G401.6 (cell line): Measurements from ENCODE around the gene PCOLCE2.

ENCODE experiments used
- FAIRE-seq: peaks from 2 replicates; lab custom pipeline; 2012; peaks lifted over from hg19 to GRCh38; lab: Jason Lieb, UNC

The PCOLCE2 gene

DNA sequence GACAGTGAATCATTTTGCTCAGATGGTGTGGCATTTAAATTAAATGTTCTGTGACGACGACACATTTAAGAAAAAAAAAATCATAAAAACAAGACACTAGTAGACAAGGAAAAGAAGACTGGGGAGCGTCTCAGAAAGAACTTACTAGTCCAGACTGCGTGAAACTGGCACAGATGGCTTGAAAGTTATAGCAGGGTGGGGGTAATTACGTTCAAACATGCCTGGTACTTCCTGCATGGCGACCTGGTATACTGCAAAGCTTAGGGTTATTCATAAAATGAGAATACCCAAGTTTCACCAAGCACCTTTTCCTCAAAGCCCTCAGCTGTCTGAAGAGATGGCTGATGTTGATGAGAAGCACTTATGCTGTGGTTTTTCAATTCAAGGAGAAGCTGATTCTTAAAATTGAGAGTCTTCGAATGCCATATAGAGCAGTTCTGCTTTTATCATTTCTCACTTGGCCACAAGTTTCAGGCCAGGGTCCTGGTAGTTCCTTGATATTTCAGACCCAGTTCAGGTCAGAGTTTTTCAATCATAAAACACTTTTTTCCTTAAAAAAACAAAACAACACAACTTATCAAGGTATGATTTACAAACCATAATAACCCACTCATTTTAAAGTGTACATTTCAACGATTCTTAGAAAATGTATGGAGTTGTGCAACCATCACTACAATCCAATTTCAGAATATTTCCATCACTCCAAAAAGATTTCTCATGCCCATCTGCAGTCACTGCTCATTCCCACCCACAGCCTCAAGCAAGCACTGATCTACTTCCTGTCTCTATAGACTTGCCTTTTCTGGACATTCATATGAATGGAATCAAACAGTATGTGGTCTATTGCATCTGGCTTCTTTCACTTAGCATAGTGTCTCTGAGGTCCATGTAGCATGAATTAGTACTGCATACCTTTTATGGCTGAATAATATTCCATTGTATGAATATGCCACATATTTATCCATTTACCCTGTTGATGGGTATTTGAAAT lies 24.7 kb downstream of the PCOLCE2 start:
- no peak for FAIRE-seq

DNA sequence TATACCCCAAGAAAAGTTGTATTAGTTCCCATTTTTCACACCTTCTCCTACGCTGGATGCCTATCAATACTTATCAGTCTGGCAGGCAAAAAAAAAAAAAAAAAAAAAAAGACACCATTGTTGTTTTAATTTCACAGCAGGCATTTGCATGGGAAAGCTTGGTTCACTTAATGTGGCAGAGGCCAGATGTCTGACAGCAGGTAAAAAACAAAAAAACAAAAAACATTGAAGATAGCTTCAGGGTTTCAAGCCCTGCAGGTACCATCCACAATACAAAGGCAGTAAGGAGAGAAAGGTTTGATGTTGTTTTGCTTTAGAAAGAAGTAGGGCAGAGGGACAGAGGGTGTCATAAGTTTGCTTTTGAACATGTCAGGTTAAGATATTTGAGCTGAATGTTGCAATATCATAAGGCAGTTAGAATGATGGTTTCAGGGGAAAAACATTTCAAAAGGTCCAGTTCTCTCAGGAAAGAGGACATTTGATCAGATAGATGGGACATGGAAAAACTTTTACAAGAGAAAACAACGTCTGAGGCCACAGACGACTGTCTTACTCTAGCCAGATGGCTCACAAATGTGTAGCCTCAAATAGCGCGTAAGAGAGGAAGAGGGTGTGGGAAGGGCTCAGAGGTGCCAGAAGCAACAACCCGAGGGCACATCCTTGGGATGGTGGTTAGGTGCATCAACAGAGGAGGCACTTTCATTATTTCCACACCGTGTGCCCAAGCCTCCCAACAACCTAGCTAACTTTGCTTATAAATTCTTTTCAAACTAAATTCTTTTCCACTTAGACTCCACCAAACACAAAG lies 25.7 kb downstream of the PCOLCE2 start:
- no peak for FAIRE-seq

DNA sequence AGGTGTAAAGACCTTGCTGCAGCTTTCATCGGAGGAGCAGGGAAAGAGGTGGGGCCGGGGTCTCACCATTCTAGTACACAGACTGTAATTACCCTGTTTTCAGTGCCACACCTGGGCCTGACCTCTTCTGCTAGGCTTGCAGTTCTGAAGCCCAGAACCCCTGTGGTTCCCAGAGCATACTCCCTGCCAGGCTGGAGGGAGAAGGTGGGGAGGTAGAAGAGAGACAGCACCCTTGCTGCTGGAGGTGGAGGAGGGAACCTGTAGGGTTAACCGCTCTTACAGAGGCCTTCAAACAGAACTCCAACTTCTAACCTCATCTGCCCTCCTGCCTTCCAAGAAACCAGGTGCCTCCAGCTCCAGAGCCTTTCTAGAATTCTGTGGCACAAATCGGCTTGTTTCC lies 27.0 kb downstream of the PCOLCE2 start:
- no peak for FAIRE-seq

DNA sequence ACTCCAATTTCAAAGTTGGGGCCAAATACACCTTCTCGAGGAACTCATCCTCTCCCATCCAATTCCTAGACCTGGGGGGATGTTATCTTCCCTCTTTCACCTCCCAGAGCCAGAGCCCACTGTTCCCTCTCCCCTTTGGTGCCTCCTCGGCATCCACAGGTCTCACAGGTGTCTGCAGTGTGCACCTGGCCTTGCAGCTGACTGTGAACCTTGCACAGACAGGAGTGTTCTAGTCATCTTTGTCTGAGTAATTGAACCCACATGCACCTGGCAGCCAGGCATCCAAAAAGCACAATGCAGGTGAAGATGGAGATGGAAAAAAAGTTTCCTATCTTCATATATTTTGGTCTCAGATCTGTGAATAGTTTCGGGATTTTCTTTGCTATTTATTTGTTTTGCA lies 30.8 kb downstream of the PCOLCE2 start:
- FAIRE-seq: no peak

DNA sequence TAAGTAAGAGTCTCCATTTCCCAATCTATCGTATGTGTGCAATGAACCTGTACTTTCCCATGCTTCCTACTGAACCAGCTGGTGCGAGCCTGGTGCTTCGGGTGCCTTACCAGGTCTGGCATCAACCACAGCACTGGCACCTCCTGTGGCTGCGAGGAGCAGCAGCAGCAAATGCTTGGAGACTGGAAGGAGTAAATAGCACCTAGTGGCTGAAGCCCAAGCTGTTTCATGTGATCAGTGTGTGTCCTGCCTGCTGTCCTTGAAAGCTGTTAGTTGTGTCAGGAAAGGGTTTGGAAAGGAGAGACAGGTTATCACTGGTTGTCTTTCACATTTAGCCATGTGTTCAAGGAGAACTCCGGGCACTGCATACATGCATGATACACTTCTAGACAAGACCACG lies 31.8 kb downstream of the PCOLCE2 start:
- FAIRE-seq: no peak

DNA sequence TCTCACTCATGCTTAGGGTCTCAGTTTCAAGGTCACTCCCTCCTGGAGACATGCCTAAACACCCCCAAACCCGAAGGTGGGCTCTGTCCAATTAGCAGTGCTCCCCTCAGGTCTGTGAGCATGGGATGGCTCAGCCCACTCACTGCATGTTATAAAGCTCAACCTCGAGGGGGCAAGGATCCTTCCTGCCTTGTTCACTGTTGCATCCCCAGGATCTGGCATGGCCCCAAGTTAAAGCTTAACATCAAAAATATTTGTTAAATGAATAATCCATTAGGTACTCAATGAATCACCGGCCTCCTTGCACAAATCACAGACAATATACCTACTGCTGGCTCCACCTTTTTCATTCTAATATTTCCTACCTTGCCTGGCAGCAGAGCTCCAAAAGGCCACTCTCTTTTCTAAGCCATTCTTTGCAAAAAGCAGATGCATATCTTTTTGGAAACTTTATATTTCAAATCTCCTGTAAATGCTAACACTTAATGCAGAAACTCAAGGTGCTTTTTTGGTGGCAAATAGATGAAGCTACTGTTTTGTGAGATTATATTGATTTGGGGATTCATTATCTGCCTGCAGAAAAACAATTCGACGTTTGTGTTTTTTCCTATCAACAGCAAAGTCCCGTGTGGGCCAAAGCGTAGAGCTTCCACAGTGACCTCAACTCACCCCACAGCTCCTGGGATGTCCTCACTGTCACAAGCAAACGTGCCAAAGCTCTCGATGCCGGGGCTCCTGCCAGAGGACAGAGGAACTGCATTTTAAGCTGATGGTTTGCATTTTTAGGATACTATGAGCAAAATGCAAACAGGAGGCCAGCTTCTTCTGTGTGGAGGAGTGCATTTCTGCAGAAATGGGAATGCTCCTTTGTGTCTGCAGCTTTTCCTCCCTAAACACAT lies 35.4 kb downstream of the PCOLCE2 start:
- no peak for FAIRE-seq

DNA sequence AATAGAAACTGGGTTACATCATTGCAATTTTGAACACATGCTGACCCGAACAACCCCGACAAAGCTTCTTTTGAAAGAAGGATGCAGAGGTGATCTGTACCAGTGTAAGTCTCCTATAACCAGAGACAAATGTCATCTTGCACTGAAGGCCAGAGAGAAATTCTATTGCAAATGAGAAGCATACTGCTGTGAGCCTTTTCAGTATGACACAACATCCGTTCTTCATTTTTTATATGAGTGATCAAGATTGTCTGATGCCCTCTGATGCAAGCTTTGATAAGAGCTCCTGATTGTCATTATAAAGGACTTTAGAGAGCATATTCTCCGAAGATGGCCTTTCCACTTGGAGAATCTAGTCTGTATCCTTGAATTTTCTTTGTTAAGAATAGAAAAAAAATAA lies 36.9 kb downstream of the PCOLCE2 start:
- FAIRE-seq: no peak

DNA sequence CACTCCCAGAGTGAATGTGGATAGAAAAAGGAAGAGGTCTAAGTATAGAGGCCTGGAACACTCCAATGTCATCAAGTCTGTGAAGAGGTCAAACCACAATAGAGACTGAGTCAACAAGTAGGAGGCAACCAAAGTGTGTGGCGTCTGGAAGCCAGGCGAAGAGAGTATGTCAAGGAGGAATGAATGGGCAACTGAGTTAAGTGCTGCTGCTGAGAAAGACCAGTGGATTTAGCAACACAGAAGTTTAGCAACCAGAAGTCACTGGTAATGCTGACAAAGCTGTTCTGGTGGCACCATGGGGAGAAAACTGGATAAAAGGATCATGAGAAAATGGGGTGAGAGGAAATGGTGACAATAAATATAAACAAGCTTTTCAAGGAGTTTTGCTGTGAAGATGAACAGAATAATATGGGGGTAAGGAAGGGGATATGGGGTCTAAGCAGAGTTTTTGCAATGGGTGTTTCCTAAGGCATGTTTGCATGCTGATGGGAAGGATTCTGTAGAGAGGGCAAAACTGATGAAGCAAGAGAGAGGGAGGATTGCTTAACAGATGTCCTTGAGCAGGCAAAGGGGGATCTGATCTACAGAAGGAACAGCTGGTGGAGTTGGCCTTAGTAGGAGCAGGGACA lies 38.4 kb downstream of the PCOLCE2 start:
- FAIRE-seq: no peak

DNA sequence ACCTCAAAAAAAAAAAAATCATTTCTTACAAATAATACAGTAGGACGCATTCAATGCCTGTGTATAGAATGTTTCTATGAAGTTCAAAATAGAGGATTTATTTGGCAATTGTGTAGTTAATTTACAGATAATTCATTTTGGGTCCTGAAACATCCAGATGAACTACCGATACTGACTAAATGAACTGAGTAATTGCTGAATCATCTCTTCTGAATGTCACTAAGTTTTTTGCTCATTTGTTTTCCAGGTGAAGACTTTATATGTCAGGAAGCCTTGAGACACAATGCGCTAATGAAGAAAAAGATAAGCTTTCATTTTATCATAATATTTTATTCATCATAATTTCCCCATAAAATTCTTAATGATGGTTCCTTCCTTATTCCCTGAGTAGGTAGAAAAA lies 39.7 kb downstream of the PCOLCE2 start:
- no peak for FAIRE-seq

DNA sequence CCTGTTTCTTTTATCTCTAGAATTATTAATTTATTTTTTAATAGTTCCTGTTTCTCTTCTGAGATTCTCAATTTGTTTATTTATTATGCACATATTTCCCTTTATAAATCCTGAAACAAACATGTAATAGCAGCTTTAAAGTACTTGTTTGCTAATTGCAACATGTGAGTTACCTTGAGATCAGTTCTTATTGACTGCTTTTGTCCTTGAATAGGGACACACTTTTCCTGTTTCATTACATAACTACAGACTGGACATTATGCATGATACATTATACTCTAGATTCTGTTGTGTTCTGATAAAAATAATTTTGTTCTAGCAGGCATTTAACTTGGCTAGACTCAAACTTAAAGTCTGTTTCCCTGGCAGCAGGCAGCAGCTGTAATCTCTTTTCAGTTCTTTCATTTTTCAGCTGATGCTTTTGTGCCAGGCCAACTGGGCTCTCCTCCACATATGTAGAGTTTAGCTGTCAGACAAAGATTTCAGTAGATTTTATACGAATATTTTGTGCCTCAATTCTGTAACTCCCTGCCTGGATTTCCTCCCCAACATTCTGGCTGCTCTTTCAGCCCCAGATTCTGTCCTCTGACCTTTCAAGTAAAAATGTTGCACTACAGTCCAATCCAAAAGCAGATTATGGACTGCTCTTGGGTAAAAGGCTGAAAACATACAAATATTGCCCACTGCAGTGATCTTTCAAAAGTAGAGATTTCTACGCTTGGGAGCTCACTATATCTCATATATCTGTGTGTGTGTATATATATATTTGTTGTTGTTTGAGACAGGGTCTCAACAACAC lies 41.9 kb downstream of the PCOLCE2 start:
- FAIRE-seq: no peak

DNA sequence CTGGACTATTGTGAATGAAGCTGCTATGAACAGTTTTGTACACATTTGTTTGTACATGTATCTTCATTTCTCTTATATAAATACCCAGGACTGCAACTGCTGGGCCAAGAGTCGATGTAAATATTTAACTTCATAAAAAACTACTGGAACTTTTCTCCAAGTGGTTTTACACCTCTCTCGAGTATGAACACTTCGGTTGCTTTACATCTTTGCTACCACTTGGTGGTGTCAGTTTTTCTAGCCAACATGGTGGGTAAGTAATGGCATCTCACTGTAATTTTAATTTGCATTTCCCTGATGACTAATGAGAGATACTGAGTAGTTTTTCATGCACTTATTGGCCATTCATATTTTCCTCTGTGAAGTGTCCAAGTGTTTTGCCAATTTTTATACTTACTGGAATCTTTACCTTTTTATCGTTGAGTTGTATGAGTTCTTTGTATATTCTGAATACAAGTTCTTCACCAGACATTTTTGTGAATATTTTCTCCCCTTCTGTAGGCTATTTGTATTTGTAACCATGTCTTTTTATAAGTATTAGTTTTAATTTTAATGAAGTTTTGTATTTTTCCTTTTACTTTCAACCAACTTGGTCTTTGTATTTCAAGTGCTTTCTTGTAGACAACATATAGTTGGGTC lies 44.4 kb downstream of the PCOLCE2 start:
- FAIRE-seq: peak; percentile 30

DNA sequence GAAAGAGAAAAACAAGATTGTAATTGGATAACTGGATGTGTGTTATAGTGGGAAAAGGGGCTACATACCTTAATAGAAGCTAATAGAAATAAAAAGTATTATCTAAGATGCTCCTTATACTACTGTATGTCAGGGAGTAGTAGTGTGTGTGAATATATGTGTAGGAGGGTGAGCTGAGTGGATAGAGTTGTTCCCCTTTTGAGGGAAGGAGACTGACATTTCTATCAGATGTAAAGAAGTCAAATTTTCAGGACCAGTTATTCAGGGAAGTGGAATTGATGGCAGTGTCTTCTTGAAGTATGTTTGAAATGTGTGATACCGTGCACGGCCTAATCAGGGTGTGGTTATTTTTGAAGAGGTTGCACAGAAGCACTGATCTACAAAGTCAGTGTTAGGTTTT lies 49.1 kb downstream of the PCOLCE2 start:
- no peak for FAIRE-seq

DNA sequence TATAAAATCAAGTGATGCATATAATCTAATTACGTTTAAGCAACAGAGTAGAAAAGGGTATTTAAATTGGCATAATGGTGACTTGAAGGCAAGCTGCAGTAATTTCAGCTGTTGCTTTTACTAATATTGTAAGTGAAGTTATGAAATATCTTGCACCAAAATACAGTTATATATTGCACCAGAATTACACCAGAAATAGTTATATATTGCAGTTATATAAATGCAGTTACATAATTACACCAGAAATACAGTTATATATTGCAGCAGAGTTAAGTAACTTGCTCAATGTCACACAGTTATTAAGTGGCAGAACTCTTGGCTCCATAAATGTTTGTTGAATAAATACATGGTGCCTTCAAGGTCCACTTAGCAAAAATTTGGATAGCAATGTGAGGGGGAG lies 51.4 kb downstream of the PCOLCE2 start:
- FAIRE-seq: no peak

DNA sequence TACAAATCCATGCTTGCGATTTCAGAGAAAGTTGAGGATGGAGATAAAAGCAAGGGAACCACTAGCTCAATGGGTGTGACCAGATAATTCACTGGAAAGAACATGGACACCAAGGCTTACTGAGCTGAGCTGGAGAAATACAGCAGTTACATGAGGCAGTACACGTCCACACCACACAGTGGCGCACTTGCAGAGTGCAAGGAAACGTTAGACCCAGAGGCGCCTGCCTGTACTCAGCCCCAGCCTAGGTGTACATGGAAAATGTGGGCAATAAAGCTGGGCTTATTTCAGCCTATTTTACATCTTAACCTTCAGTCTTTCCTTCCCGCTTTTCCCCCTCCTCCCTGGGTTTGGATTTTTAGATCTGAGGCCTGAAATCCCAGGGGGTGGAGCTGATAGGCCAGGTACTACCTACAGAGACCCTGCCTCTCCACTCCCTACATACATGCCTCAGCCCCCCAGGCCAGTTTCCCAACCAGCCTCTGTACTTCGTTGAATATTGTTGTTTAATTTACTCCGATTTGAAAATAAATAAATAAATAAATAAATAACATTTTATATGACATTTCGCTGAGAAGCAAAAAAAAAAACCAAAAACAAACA lies 60.1 kb downstream of the PCOLCE2 start:
- peak; percentile 86 for FAIRE-seq

DNA sequence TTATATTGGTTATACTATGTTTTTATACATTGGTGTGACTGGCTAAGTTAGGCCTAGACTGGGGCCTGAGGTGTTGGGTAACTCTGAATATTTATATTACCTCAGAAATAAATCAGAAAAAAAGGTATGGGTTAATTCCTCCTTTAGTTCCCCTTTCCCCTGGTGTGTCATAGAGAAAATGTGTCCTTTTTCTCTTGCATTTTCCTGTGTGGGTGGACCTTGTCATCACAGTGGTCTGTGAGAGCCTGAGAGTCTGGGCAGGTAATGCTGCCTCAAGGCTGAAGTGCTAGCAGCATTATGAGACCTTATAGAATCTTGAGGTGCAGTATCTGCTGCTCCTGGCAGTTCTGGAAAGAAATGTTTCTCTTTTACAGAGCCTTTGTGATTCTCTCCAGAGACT lies 69.7 kb downstream of the PCOLCE2 start:
- FAIRE-seq: no peak

DNA sequence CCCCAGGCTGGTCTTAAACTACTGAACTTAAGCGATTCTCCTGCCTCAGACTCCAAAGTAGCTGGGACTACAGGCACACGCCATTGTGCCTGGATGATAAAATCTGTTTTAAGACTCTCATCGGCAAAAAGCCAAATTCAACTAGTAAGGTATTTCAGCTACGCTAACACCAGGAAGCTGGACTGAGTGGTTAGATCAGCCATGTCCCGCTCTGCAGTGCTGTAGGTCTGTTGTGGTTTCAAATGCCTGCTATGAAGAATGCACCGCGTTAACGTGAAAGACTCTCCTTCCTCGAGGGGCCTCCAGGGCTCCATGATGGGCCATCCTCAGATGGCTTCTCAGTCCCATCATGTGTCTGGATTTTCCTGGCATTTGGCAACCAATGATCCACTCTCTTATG lies 70.2 kb downstream of the PCOLCE2 start:
- FAIRE-seq: no peak

DNA sequence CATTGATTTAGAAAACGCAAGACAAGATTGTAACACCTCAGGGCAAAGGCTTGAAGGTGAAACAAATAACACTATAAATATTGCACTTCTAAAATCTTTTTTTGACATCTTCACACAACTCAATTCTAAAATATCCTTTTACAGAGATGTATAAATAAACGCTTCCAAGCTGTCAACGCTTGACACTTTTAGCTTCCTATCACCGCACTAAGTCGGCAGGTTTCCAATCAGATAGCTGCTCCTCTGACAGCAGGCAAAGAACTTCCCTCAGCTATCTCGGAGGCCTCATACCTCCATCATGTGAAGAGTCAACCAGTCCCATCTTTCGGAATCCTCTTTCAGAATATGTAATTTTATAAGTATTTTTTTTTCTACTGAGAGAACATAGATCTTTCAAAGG lies 71.0 kb downstream of the PCOLCE2 start:
- FAIRE-seq: no peak

DNA sequence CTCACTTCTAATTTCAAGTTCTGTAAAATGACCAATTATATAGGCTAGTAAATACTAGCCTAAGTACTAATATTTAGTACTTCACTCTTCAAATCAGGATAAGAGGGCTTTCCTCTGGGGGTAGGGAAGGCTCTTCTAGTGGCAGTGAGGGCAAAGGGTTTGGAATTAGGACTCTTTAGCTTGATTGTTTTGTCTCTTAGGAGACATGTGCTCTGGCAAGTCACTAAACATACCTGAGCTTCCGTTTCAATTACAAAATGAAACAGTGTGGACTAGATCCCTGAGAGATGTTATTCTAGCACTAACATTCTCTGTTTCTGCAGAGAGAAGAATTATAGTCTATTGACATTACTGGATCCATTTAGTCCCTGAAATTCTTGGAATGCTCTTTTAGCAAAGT lies 71.5 kb downstream of the PCOLCE2 start:
- no peak for FAIRE-seq

DNA sequence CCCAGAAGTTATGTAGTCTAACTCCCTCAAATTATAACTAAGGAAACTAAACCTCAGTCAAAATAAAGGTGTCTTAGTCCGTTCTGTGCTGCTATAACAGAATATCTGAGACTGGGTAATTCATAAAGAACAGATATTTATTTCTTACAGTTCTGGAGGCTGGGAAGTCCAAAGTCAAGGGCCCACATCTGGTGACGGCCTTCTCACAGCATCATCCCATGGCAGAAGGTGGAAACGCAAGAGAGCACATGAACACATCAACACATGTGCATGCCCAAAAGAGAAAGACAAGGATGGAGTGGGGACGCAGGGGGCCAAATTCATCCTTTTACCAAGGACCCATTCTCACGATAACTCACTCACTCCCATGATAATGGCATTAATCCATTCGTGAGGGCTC lies 73.1 kb downstream of the PCOLCE2 start:
- FAIRE-seq: no peak

DNA sequence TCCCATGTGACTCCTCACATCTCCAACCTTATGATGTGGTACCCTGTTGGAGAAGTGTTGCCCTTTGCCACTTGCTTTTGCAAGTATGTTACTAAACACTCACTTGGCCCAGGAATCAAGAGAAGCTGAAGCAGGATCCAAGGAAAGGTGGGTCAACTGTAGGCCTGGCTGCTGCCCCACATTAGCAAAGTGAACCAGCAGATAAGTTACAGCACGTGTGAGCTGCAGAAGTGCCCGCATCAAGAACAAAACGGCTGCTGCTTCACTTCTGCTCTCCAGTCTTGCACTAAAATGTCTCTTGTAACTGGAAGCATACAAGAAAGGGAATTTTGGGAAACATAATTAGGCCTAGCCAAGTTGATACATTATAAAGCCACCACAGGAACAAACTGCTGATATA lies 79.6 kb downstream of the PCOLCE2 start:
- FAIRE-seq: no peak
